GM21381 (cell line): ENCODE measurements around the gene CLCN4.

ENCODE experiments used
- ATAC-seq: cut with Tn5 transposase; IDR thresholded peaks from one replicate; pipeline ENCODE4 v1.9.1; 2021; ENCODE audit warnings: mild to moderate bottlenecking, moderate library complexity; ENCODE audit not compliant: unreplicated experiment

Gene CLCN4

GRCh38 chrX:10129229-10129628 is 27.5 kb upstream of the CLCN4 start:
- no peak for ATAC-seq

GRCh38 chrX:10130354-10130753 is 26.4 kb upstream of the CLCN4 start:
- no peak for ATAC-seq

GRCh38 chrX:10133980-10134676 is 22.6 kb upstream of the CLCN4 start:
- no peak for ATAC-seq

- ATAC-seq: no peak
Measured at GRCh38 chrX:10134921-10135320, 21.9 kb upstream of the CLCN4 start.

GRCh38 chrX:10135561-10136399 is 21.0 kb upstream of the CLCN4 start:
- ATAC-seq: no peak

GRCh38 chrX:10138726-10139125 is 18.0 kb upstream of the CLCN4 start:
- no peak for ATAC-seq

- ATAC-seq: no peak
Measured at GRCh38 chrX:10140264-10140663, 16.5 kb upstream of the CLCN4 start.

GRCh38 chrX:10142041-10142599 is 14.7 kb upstream of the CLCN4 start:
- ATAC-seq: no peak

- no peak for ATAC-seq
Measured at GRCh38 chrX:10143071-10143983, 13.4 kb upstream of the CLCN4 start.

- no peak for ATAC-seq
Measured at GRCh38 chrX:10146346-10146745, 10.4 kb upstream of the CLCN4 start.

- no peak for ATAC-seq
Measured at GRCh38 chrX:10152086-10152485, 4.7 kb upstream of the CLCN4 start.

- no peak for ATAC-seq
Measured at GRCh38 chrX:10155137-10155536, 1.6 kb upstream of the CLCN4 start.

GRCh38 chrX:10157032-10157341 is 212 bp downstream of the CLCN4 start:
- ATAC-seq: no peak

GRCh38 chrX:10157543-10157942 is 768 bp downstream of the CLCN4 start:
- ATAC-seq: no peak

- no peak for ATAC-seq
Measured at GRCh38 chrX:10158279-10159144, 1.7 kb downstream of the CLCN4 start.

GRCh38 chrX:10159145-10159468 is 2.3 kb downstream of the CLCN4 start:
- no peak for ATAC-seq

GRCh38 chrX:10160211-10160610 is 3.4 kb downstream of the CLCN4 start:
- ATAC-seq: no peak

GRCh38 chrX:10163031-10163430 is 6.3 kb downstream of the CLCN4 start:
- no peak for ATAC-seq

GRCh38 chrX:10164879-10165278 is 8.1 kb downstream of the CLCN4 start:
- no peak for ATAC-seq

GRCh38 chrX:10165580-10166247 is 8.9 kb downstream of the CLCN4 start:
- no peak for ATAC-seq
